Mesothelial cell of epicardium (in vitro differentiated cells): ENCODE data around the gene NFIX. TPM values are rescaled to one million over a fixed set of nuclear protein-coding genes. Genes with fewer than 3 reads are reported as not detected.

Source experiments
- DNase-seq, 2 experiments: peaks; one replicate each; pipeline ENCODE4 v3.0.0; 2021; ENCODE audit warnings: low spot score in 2 of 2; ENCODE audit not compliant: unreplicated experiment in 2 of 2
- H3K27ac Mint-ChIP-seq: 2 replicates; pipeline ENCODE4 v1.8.0; 2021; ENCODE audit warnings: mixed read lengths
- H3K27me3 Mint-ChIP-seq: 2 replicates; pipeline ENCODE4 v1.8.0; 2021; ENCODE audit warnings: low read depth, mixed read lengths
- H3K36me3 Mint-ChIP-seq: 2 replicates; pipeline ENCODE4 v1.8.0; 2021; ENCODE audit warnings: mixed read lengths
- H3K4me1 Mint-ChIP-seq: 2 replicates; pipeline ENCODE4 v1.8.0; 2021; ENCODE audit warnings: mixed read lengths
- H3K4me3 Mint-ChIP-seq: 2 replicates; pipeline ENCODE4 v1.8.0; 2021; ENCODE audit warnings: mild to moderate bottlenecking, moderate library complexity, mixed read lengths
- H3K9me3 Mint-ChIP-seq: 2 replicates; pipeline ENCODE4 v1.8.0; 2021; ENCODE audit warnings: mixed read lengths
- CTCF ChIP-seq: fragments of 200-600 bp; sonication (generic); IDR thresholded peaks from one replicate; pipeline ENCODE4 v1.5.0; 2021; ENCODE audit warnings: antibody characterized with exemption; ENCODE audit not compliant: unreplicated experiment
- total RNA-seq: library from RNA; stranded (reverse); gene quantifications from 3 replicates; pipeline ENCODE4 v1.2.1, GENCODE V29; 2021

The NFIX gene
- total RNA-seq: 52.4 to 55.5 TPM (median 53.8 TPM) in 3 replicates

DNA sequence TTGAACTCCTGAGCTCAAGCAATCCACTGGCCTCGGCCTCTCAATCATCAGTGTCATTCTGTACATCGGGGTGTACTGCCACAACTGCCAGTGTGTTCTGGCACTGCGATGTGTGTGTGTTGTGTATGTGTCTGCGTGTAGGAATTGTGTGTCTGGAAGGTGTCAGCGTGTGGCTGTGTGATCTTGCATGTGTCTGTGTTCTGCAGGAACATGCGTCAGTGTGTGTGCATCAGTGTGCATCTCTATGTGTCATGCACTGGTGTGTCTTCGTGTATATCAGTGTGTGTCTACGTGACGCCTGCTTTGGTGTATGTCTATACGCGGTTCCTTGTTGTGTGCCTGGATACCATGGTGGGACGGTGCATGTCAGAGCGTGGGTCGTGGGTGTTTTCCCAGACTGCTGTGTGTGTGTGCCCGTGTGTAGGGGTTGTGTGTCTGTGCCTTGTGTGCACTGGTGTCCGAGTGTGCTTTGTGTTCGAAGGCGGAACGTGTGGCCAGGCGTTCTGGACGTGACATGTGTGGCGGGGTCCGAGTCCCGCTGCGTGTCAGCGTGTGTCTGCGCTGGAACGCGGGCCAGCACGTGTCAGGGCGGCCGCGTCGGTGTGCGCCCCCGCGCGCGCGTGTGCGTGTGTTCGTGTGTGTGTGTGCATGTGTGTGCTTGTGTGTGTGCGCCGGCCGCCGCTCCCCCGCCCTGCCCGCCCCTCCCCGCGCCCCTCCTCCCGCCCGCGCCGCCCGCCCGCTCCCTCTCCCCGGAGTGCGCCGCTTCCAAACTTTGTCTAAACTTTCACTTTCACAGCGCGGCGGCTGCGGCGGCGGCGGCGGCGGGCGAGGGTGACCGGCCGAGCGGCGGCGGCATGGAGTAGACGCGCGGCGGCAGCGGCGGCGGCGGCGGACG, at the start of gene NFIX:
NFIX (plus strand) TSS at position 775 of the 895 bp plus-strand sequence. CDS start 363 bp downstream, outside the sequence.
- Mint-ChIP-seq H3K4me1 (peaks cover 16% of the 10 kb centered on the region), H3K27ac (peak within 1 kb of the TSS; percentile 21), H3K4me3 (peak within 1 kb of the TSS; percentile 90), H3K36me3 (peaks cover 14% of the 10 kb centered on the region), H3K27me3 (peaks cover 85% of the 10 kb centered on the region), H3K9me3 (no peaks in the 10 kb centered on the region)
- peak; percentile 53 to 73 for DNase-seq
- TF ChIP-seq CTCF: no peak

DNA sequence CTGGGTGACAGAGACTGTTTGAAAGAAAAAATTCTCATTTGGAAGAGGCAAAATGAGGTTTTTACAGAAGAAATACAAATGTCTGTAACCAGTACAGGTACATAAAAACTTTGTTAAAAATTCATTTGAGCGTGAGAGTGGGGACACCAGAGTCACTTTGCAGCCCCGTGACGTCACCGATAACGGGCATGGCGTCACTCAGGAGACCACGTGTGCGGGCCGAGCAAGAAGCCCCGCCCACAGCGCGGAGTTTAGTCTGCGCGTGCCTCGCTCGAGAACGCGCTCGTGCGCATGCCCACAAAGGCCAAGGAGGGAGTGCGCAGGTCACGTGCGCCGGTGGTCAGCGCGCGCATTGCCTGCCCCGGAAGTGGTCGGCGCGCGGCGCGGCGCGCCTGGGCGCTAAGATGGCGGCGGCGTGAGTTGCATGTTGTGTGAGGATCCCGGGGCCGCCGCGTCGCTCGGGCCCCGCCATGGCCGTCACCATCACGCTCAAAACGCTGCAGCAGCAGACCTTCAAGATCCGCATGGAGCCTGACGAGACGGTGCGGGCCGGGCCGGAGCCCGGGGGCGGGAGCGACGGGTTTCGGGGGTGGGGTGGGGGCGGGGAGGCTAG, 49.7 kb upstream of the NFIX start, which contains the start of gene RAD23A:
RAD23A (plus strand) TSS at position 384 of the 613 bp plus-strand sequence; CDS start at position 471, 87 bp downstream.
- DNase-seq: peak; percentile 98 to 99
- Mint-ChIP-seq H3K4me3 (peak within 1 kb of the TSS; percentile 81), H3K27me3 (no peaks in the 10 kb centered on the region), H3K4me1 (peaks cover 35% of the 10 kb centered on the region), H3K27ac (peak within 1 kb of the TSS; percentile 98), H3K9me3 (no peaks in the 10 kb centered on the region), H3K36me3 (peaks cover 26% of the 10 kb centered on the region)
- TF ChIP-seq CTCF: no peak

- DNase-seq: peak; percentile 58 to 72
- Mint-ChIP-seq H3K36me3 (peaks cover 28% of the 10 kb centered on the region), H3K4me3 (peak overlapping the region; percentile 81), H3K9me3 (no peaks in the 10 kb centered on the region), H3K4me1 (peaks cover 30% of the 10 kb centered on the region), H3K27ac (peak overlapping the region; percentile 96), H3K27me3 (no peaks in the 10 kb centered on the region)
- TF ChIP-seq CTCF: no peak
Observed at GRCh38 chr19:12946092-12946721, 49.1 kb upstream of the NFIX start.

- H3K4me3 Mint-ChIP-seq: peak overlapping the region; percentile 81
- no peaks in the 10 kb centered on the region for H3K9me3 Mint-ChIP-seq
- H3K4me1 Mint-ChIP-seq: peaks cover 30% of the 10 kb centered on the region
- DNase-seq: no peak
- H3K36me3 Mint-ChIP-seq: peaks cover 33% of the 10 kb centered on the region
- H3K27ac Mint-ChIP-seq: peak overlapping the region; percentile 96
- no peak for TF ChIP-seq CTCF
- no peaks in the 10 kb centered on the region for H3K27me3 Mint-ChIP-seq
Observed at GRCh38 chr19:12946731-12947496, 48.4 kb upstream of the NFIX start.
